Hepatocyte (in vitro differentiated cells): ENCODE data around the gene EXOC6. TPM values are rescaled to one million over a fixed set of nuclear protein-coding genes. Genes with fewer than 3 reads are reported as not detected.

Experiments
- DNase-seq: peaks from one replicate; pipeline ENCODE4 v3.0.0-alpha.2; 2016; ENCODE audit warnings: low spot score
- H2AFZ ChIP-seq: fragments of 200-600 bp; sonication (generic); 2 replicates; pipeline ENCODE4 v1.6.0; 2016; ENCODE audit warnings: antibody characterized with exemption, mild to moderate bottlenecking
- H3K27ac ChIP-seq: fragments of 200-600 bp; sonication (generic); 2 replicates; pipeline ENCODE4 v1.5.1; 2016; ENCODE audit warnings: mild to moderate bottlenecking
- H3K27me3 ChIP-seq: fragments of 200-600 bp; sonication (generic); 2 replicates; pipeline ENCODE4 v1.6.1; 2016
- H3K36me3 ChIP-seq: fragments of 200-600 bp; sonication (generic); replicated peaks from 2 replicates; pipeline ENCODE4 v1.5.1; 2016; ENCODE audit warnings: low read depth; ENCODE audit not compliant: insufficient read depth
- H3K4me1 ChIP-seq: fragments of 200-600 bp; sonication (generic); 2 replicates; pipeline ENCODE4 v1.5.1; 2016; ENCODE audit warnings: mild to moderate bottlenecking, moderate library complexity; ENCODE audit not compliant: insufficient read depth
- H3K4me2 ChIP-seq: fragments of 200-600 bp; sonication (generic); 2 replicates; pipeline ENCODE4 v1.6.0; 2016
- H3K4me3 ChIP-seq: fragments of 200-600 bp; sonication (generic); 2 replicates; pipeline ENCODE4 v1.5.1; 2016; ENCODE audit warnings: mild to moderate bottlenecking
- H3K79me2 ChIP-seq: fragments of 200-600 bp; sonication (generic); 2 replicates; pipeline ENCODE4 v1.6.0; 2017; ENCODE audit warnings: mild to moderate bottlenecking
- H3K9me2 ChIP-seq: fragments of 200-600 bp; sonication (generic); replicated peaks from 2 replicates; pipeline ENCODE4 v1.6.0; 2017; ENCODE audit warnings: mild to moderate bottlenecking; ENCODE audit not compliant: insufficient read depth
- H3K9me3 ChIP-seq: fragments of 200-600 bp; sonication (generic); 2 replicates; pipeline ENCODE4 v1.5.1; 2016; ENCODE audit warnings: low read depth, mild to moderate bottlenecking
- H4K20me1 ChIP-seq: fragments of 200-600 bp; sonication (generic); 2 replicates; pipeline ENCODE4 v1.6.0; 2016; ENCODE audit warnings: mild to moderate bottlenecking; ENCODE audit not compliant: insufficient read depth, poor library complexity, severe bottlenecking
- EZH2 ChIP-seq: fragments of 200-600 bp; sonication (generic); IDR thresholded peaks from 2 replicates; pipeline ENCODE4 v1.6.1; 2016; ENCODE audit warnings: antibody characterized with exemption, mild to moderate bottlenecking, borderline replicate concordance
- EZH2phosphoT487 ChIP-seq: fragments of 200-600 bp; sonication (generic); IDR thresholded peaks from one replicate; pipeline ENCODE4 v1.6.1; 2018; ENCODE audit warnings: antibody characterized with exemption, mild to moderate bottlenecking, low read depth, moderate library complexity; ENCODE audit not compliant: unreplicated experiment, severe bottlenecking
- WGBS: methylation state at CpG from one replicate; pipeline ENCODE4 v1.1.6; 2016; ENCODE audit warnings: low lambda C conversion rate; ENCODE audit errors: missing lambda C conversion rate; 5-methylcytosine and 5-hydroxymethylcytosine counted together
- polyA plus RNA-seq: library from polyadenylated mRNA; unstranded; fragments of >200 nt; fragmentation: Nextera tagmentation; extraction: Ambion mirVana; gene quantifications from 2 replicates; pipeline ENCODE4 v1.2.1, GENCODE V29; 2016
- total RNA-seq: library from RNA; depleted of rRNA; stranded (reverse); fragments of >200 nt; gene quantifications from 2 replicates; pipeline ENCODE4 v1.2.3, GENCODE V29; 2014
- TF ChIP-seq, protein P1 (sequence below): fragments of 200-600 bp; sonication (generic); IDR thresholded peaks from 2 replicates; pipeline ENCODE4 v1.5.1; 2016; ENCODE audit warnings: antibody characterized with exemption, mild to moderate bottlenecking; ENCODE audit not compliant: poor library complexity

Gene EXOC6
- total and polyA plus RNA-seq, 2 experiments from 2014 or later, result 5.8 to 11.7 TPM

DNA sequence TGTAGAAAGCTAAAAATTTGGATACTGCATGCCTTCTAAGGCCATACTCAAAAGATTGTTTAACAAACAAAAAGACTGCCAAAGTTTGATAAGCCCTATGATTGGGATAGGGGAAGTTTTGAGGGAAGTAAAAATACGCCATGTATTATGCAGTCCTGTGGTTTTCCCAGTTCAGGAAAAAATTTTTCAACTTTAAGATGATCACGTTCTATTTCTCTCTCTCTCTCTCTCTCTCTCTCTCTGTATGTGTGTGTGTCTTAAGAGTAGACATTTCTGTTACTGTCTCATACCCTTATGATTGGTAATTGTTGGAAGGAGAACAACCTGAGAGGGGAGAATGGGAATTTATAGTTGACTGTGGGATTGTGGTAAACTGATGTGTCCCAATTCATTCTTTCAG lies 143.2 kb downstream of the EXOC6 start:
- no peak for DNase-seq
- peaks cover 4% of the 10 kb centered on the region for H3K4me1 ChIP-seq
- H3K27me3 ChIP-seq, result no peaks in the 10 kb centered on the region
- H4K20me1 ChIP-seq, result no peaks in the 10 kb centered on the region
- H3K9me2 ChIP-seq, result no peaks in the 10 kb centered on the region
- no peak overlapping the region for H3K27ac ChIP-seq
- no peak overlapping the region for H3K4me3 ChIP-seq
- no peak overlapping the region for H2AFZ ChIP-seq
- no peaks in the 10 kb centered on the region for H3K36me3 ChIP-seq
- H3K9me3 ChIP-seq, result no peaks in the 10 kb centered on the region
- no peak overlapping the region for H3K4me2 ChIP-seq
- WGBS, result 100% methylated on average over 2 of the region's 2 CpGs
- H3K79me2 ChIP-seq, result no peaks in the 10 kb centered on the region
- no peak for TF ChIP-seq EZH2
- TF ChIP-seq EZH2phosphoT487, result no peak
- TF ChIP-seq, protein P1, sequence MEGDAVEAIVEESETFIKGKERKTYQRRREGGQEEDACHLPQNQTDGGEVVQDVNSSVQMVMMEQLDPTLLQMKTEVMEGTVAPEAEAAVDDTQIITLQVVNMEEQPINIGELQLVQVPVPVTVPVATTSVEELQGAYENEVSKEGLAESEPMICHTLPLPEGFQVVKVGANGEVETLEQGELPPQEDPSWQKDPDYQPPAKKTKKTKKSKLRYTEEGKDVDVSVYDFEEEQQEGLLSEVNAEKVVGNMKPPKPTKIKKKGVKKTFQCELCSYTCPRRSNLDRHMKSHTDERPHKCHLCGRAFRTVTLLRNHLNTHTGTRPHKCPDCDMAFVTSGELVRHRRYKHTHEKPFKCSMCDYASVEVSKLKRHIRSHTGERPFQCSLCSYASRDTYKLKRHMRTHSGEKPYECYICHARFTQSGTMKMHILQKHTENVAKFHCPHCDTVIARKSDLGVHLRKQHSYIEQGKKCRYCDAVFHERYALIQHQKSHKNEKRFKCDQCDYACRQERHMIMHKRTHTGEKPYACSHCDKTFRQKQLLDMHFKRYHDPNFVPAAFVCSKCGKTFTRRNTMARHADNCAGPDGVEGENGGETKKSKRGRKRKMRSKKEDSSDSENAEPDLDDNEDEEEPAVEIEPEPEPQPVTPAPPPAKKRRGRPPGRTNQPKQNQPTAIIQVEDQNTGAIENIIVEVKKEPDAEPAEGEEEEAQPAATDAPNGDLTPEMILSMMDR, result no peak

DNA sequence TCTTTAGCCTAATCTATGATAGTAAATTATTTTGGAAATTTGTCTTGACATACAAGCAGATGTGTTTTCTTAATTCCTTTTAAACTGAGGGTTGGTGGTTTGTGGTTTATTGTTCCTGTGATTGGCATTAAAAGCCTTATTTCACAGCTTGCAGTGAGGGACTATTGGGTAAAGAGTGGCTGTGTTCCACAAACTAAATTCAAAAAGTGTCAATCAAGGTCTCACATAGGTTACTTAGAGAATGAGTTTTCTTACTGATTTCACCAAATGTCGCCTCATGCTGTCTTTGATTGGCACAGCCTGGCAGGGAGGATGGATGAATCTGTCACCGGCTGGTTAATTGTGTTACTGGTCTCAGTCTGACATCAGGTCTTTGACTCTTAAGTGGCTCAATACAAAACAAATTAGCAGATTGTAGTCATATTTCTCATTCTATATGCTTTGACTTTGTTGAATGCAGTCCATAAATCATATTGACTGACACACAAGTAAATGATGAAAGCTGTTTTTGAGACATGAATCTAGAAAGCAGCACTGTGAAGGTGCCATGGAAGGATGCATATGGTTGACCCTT lies 145.5 kb downstream of the EXOC6 start:
- WGBS, result 79% methylated on average over 2 of the region's 2 CpGs
- TF ChIP-seq EZH2, result no peak
- TF ChIP-seq, protein P1, result no peak
- no peak for TF ChIP-seq EZH2phosphoT487

DNA sequence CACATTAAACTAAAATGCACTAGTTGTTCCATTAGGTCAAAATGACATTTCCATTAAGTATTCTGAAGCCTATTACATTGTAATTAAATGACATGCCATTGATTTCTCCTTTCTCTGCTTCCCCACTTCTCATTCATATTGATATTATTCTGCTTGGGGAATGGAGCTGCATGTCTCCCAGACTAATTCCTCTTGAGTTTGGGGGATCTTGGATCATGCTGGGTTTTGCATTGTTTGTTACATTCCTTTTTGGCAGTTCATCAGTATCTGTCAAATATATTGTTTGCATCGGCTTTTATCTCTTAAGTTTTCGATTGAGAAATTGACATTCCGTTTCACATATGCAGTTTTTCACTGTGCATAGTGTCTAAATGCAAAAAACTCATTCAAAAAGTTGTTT lies 147.2 kb downstream of the EXOC6 start:
- WGBS, result 83% methylated on average over 3 of the region's 3 CpGs
- H4K20me1 ChIP-seq, result no peaks in the 10 kb centered on the region
- no peak overlapping the region for H3K4me3 ChIP-seq
- H3K9me2 ChIP-seq, result no peaks in the 10 kb centered on the region
- no peaks in the 10 kb centered on the region for H3K27me3 ChIP-seq
- H3K79me2 ChIP-seq, result no peaks in the 10 kb centered on the region
- DNase-seq, result no peak
- TF ChIP-seq, protein P1, result no peak
- no peak for TF ChIP-seq EZH2phosphoT487
- no peak for TF ChIP-seq EZH2
- no peaks in the 10 kb centered on the region for H3K9me3 ChIP-seq
- H3K27ac ChIP-seq, result no peak overlapping the region
- H3K36me3 ChIP-seq, result no peaks in the 10 kb centered on the region
- no peak overlapping the region for H2AFZ ChIP-seq
- peaks cover 4% of the 10 kb centered on the region for H3K4me1 ChIP-seq
- H3K4me2 ChIP-seq, result no peak overlapping the region

More for the DNA sequence above, 145.5 kb downstream of the EXOC6 start:
- H3K27me3 ChIP-seq, result no peaks in the 10 kb centered on the region
- no peak overlapping the region for H3K4me2 ChIP-seq
- no peaks in the 10 kb centered on the region for H3K9me2 ChIP-seq
- no peaks in the 10 kb centered on the region for H3K79me2 ChIP-seq
- no peak overlapping the region for H3K4me3 ChIP-seq
- H3K36me3 ChIP-seq, result no peaks in the 10 kb centered on the region
- H3K27ac ChIP-seq, result no peak overlapping the region
- peaks cover 4% of the 10 kb centered on the region for H3K4me1 ChIP-seq
- H3K9me3 ChIP-seq, result no peaks in the 10 kb centered on the region
- H2AFZ ChIP-seq, result no peak overlapping the region
- H4K20me1 ChIP-seq, result no peaks in the 10 kb centered on the region
- no peak for DNase-seq

DNA sequence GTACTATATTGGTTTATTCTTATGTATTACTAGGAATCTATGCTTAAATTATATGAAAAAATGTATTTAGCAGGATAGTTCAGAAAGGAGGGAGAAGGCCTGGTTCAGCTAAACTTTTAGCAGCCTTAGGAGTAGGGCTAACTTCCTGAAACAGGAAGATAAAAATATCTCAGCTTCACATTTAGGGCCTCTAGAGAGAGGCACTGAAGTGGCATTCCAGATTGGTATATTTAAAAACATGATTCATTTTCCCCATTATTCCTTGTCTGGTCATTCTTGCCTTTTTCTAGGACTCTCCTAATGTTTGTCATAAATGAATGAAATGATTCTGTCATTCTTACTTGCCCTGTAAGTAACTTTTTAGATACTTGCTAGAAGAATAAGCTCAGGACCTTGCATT lies 149.3 kb downstream of the EXOC6 start:
- Histone ChIP-seq H4K20me1 (no peaks in the 10 kb centered on the region), H3K4me1 (no peaks in the 10 kb centered on the region), H3K27me3 (no peaks in the 10 kb centered on the region), H3K9me3 (no peaks in the 10 kb centered on the region), H2AFZ (no peak overlapping the region), H3K79me2 (no peaks in the 10 kb centered on the region), H3K36me3 (no peaks in the 10 kb centered on the region), H3K9me2 (no peaks in the 10 kb centered on the region), H3K27ac (no peak overlapping the region), H3K4me3 (no peak overlapping the region), H3K4me2 (no peak overlapping the region)
- DNase-seq, result no peak
- no peak for TF ChIP-seq EZH2
- no peak for TF ChIP-seq EZH2phosphoT487
- TF ChIP-seq, protein P1, result no peak
